Nephron (organoid): ENCODE results near the gene RPL23.

Experiments
- H3K27ac Mint-ChIP-seq, 3 experiments: 2 replicates each; pipeline ENCODE4 v1.8.0; 2020; ENCODE audit warnings: mixed read lengths in 3 of 3, mild to moderate bottlenecking in 2 of 3, moderate library complexity in 1 of 3
- H3K27me3 Mint-ChIP-seq: 2 replicates; pipeline ENCODE4 v1.8.0; 2021; ENCODE audit warnings: low read depth, mild to moderate bottlenecking, moderate library complexity, mixed read lengths
- H3K36me3 Mint-ChIP-seq: 2 replicates; pipeline ENCODE4 v1.8.0; 2020; ENCODE audit warnings: low read depth, mixed read lengths
- H3K4me1 Mint-ChIP-seq: 2 replicates; pipeline ENCODE4 v1.8.0; 2020; ENCODE audit warnings: mixed read lengths
- H3K4me3 Mint-ChIP-seq, 3 experiments: 2 replicates each; pipeline ENCODE4 v1.8.0; 2020; ENCODE audit warnings: mild to moderate bottlenecking in 3 of 3, mixed read lengths in 3 of 3, moderate library complexity in 2 of 3
- H3K9me3 Mint-ChIP-seq: 2 replicates; pipeline ENCODE4 v1.8.0; 2020; ENCODE audit warnings: mixed read lengths
- CTCF ChIP-seq, 3 experiments: fragments of 200-600 bp; sonication (generic); IDR thresholded peaks; one replicate each; pipeline ENCODE4 v1.5.0; 2021; ENCODE audit warnings: antibody characterized with exemption in 3 of 3; ENCODE audit not compliant: unreplicated experiment in 3 of 3

RPL23 gene

DNA sequence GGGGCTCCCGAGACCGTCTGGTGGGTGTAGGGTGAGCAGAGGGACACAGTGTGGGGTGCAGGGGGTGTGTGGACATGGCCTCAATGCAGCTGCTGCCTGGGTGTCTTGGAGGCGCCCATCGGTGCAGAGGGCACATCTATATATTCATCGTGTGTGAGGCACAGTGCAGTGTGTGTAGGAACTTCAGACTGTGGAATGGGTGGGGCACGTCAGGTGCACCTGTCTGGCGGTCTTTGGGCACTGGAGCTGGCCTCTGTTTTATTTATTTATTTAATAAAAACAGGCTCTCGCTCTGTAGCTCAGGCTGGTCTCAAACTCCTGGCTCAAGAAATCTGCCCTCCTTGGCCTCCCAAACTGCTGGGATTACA is 33.1 kb upstream of the RPL23 start:
- H3K4me3 Mint-ChIP-seq: no peak overlapping the region
- H3K27ac Mint-ChIP-seq: peak overlapping the region in 1 of 3 experiments; percentile 84
- H3K9me3 Mint-ChIP-seq: no peaks in the 10 kb centered on the region
- H3K27me3 Mint-ChIP-seq: peaks cover 3% of the 10 kb centered on the region
- TF ChIP-seq CTCF (IDR thresholded peaks at IDR 0.05; ENCODE audit: unreplicated experiment in 3 of 3): no peak
- H3K36me3 Mint-ChIP-seq: peaks cover 30% of the 10 kb centered on the region
- peaks cover 41% of the 10 kb centered on the region for H3K4me1 Mint-ChIP-seq

GRCh38 chr17:38885728-38886642 is 32.5 kb upstream of the RPL23 start:
- TF ChIP-seq CTCF (IDR thresholded peaks at IDR 0.05; ENCODE audit: unreplicated experiment in 3 of 3): no peak
- peaks cover 33% of the 10 kb centered on the region for H3K36me3 Mint-ChIP-seq
- peaks cover 48% of the 10 kb centered on the region for H3K4me1 Mint-ChIP-seq
- peak overlapping the region; percentile 16 to 58 (median 33) for H3K4me3 Mint-ChIP-seq
- H3K27me3 Mint-ChIP-seq: peaks cover 3% of the 10 kb centered on the region
- no peaks in the 10 kb centered on the region for H3K9me3 Mint-ChIP-seq
- peak overlapping the region; percentile 54 to 85 (median 84) for H3K27ac Mint-ChIP-seq

- Mint-ChIP-seq H3K36me3 (peaks cover 33% of the 10 kb centered on the region), H3K4me3 (no peak overlapping the region)
Measured at GRCh38 chr17:38885044-38885727, 31.7 kb upstream of the RPL23 start.

GRCh38 chr17:38883592-38884526 is 30.3 kb upstream of the RPL23 start:
- peaks cover 3% of the 10 kb centered on the region for H3K27me3 Mint-ChIP-seq
- no peaks in the 10 kb centered on the region for H3K9me3 Mint-ChIP-seq
- H3K4me3 Mint-ChIP-seq: peak overlapping the region in 2 of 3 experiments; percentile 35 to 60

More at GRCh38 chr17:38885044-38885727, 31.7 kb upstream of the RPL23 start:
- Mint-ChIP-seq H3K27ac (peak overlapping the region; percentile 54 to 85 (median 84)), H3K4me1 (peaks cover 54% of the 10 kb centered on the region), H3K9me3 (no peaks in the 10 kb centered on the region), H3K27me3 (peaks cover 3% of the 10 kb centered on the region)
- TF ChIP-seq CTCF (IDR thresholded peaks at IDR 0.05; ENCODE audit: unreplicated experiment in 3 of 3): no peak

More at GRCh38 chr17:38883592-38884526, 30.3 kb upstream of the RPL23 start:
- TF ChIP-seq CTCF (IDR thresholded peaks at IDR 0.05; ENCODE audit: unreplicated experiment in 3 of 3): no peak
- Mint-ChIP-seq H3K36me3 (peaks cover 34% of the 10 kb centered on the region), H3K4me1 (peaks cover 63% of the 10 kb centered on the region), H3K27ac (peak overlapping the region; percentile 83 to 99 (median 90))
